GM23248 (cell line): ENCODE data around the gene KDM1A.
"Not testable (repeated sequence)": the region's sequence is repeated elsewhere in the genome, so short reads cannot be mapped to it uniquely, and the experiment has no call there.

Source experiments
- EZH2 ChIP-seq: fragments of 200-600 bp; sonication (generic); IDR thresholded peaks from 2 replicates; pipeline ENCODE4 v1.6.1; 2018; ENCODE audit warnings: antibody characterized with exemption, mild to moderate bottlenecking; ENCODE audit not compliant: insufficient read depth, poor library complexity, severe bottlenecking
- EZH2phosphoT487 ChIP-seq: fragments of 200-600 bp; sonication (generic); IDR thresholded peaks from 2 replicates; pipeline ENCODE4 v1.6.1; 2018; ENCODE audit warnings: antibody characterized with exemption, moderate library complexity, mild to moderate bottlenecking, low read depth; ENCODE audit not compliant: insufficient read depth

- TF ChIP-seq EZH2, EZH2phosphoT487: not testable (repeated sequence)
Measured at GRCh38 chr1:23002218-23002617, 17.1 kb upstream of the KDM1A start.
